OCI-LY3 (cell line): Measurements from ENCODE around the gene ELOA.

Source experiments
- H2AFZ ChIP-seq: fragments of 200-600, 300-600 bp; shearing (Covaris generic); 2 replicates; pipeline ENCODE4 v1.6.0; 2014; ENCODE audit warnings: antibody characterized with exemption, low read depth, low read length
- H3K27ac ChIP-seq: fragments of 200-600, 300-600 bp; sonication (generic); 2 replicates; pipeline ENCODE4 v1.5.1; 2014; ENCODE audit warnings: mild to moderate bottlenecking, low read length, moderate library complexity, mixed read lengths
- H3K27me3 ChIP-seq: fragments of 200-600, 300-600 bp; sonication (generic); 2 replicates; pipeline ENCODE4 v1.6.1; 2014; ENCODE audit warnings: low read depth, low read length, mixed read lengths
- H3K36me3 ChIP-seq: fragments of 200-600, 300-600 bp; sonication (generic); replicated peaks from 2 replicates; pipeline ENCODE3; 2014; ENCODE audit warnings: low read depth, low read length, mixed read lengths
- H3K4me1 ChIP-seq: fragments of 300-600, 200-600 bp; sonication (generic); 2 replicates; pipeline ENCODE4 v1.6.1; 2014; ENCODE audit warnings: low read length, mixed read lengths
- H3K4me2 ChIP-seq: fragments of 200-600, 300-600 bp; sonication (generic); 2 replicates; pipeline ENCODE4 v1.6.1; 2014; ENCODE audit warnings: low read length, mixed read lengths
- H3K4me3 ChIP-seq: fragments of 300-600, 200-600 bp; sonication (generic); 2 replicates; pipeline ENCODE4 v1.5.1; 2014; ENCODE audit warnings: antibody characterized with exemption, mild to moderate bottlenecking, low read length, moderate library complexity
- H3K79me2 ChIP-seq: fragments of 300-600, 200-600 bp; shearing (Covaris generic); 2 replicates; pipeline ENCODE4 v1.6.1; 2014; ENCODE audit warnings: mild to moderate bottlenecking, low read length, mixed read lengths
- H3K9ac ChIP-seq: fragments of 300-600, 200-600 bp; shearing (Covaris generic); 2 replicates; pipeline ENCODE4 v1.6.0; 2014; ENCODE audit warnings: mild to moderate bottlenecking, low read length, moderate library complexity
- H3K9me3 ChIP-seq: fragments of 200-600, 300-600 bp; shearing (Covaris generic); 2 replicates; pipeline ENCODE4 v1.6.1; 2014; ENCODE audit warnings: low read length, mixed read lengths; ENCODE audit not compliant: insufficient read depth
- H4K20me1 ChIP-seq: fragments of 200-600, 300-600 bp; sonication (generic); 2 replicates; pipeline ENCODE4 v1.6.1; 2016; ENCODE audit warnings: low read length, mixed read lengths; ENCODE audit not compliant: insufficient read depth
- EZH2phosphoT487 ChIP-seq: fragments of 200-600 bp; shearing (Covaris generic); IDR thresholded peaks from 2 replicates; pipeline ENCODE4 v1.6.1; 2018; ENCODE audit warnings: antibody characterized with exemption, mixed run types, low read depth
- TF ChIP-seq, protein P1 (sequence below): fragments of 200-600, 300-600 bp; sonication (generic); IDR thresholded peaks from 2 replicates; pipeline ENCODE4 v1.5.1; 2014; ENCODE audit warnings: antibody characterized with exemption, low read length, low read depth

The ELOA gene

DNA sequence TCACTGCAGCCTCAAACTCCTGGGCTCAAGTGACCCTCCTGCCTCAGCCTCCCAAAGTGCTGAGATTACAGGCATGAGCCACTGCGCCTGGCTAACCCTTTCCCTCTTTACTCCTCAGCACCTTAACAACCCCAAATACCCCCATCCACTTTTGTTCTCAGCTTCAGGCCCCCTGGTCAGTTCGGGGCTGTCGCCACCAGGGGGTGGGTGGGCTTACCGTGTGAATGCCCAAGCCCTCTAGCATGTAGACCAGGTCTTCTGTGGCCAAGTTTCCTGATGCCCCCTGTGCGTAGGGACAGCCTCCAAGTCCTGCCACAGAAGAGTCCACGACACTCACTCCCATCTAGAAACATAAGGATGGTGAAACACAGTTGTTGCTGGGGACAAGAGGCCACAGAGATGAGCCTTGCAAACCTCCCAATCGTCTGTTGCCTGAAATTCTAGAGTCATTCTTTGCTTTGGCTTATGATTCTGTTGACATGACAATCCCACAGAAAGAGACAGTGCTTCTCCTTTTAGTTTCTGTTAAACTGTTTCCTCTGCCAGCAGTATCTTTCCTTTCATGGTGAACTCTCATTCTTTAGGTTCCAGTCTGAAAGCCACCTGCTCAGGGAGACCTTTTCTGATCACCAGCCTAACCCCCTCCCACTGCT lies 61.0 kb downstream of the ELOA start:
- Histone ChIP-seq H3K27ac (no peak overlapping the region), H3K4me1 (peaks cover 8% of the 10 kb centered on the region), H3K27me3 (no peaks in the 10 kb centered on the region), H2AFZ (no peak overlapping the region), H3K4me2 (no peak overlapping the region), H3K9ac (no peak overlapping the region), H4K20me1 (no peaks in the 10 kb centered on the region), H3K9me3 (no peaks in the 10 kb centered on the region), H3K36me3 (no peaks in the 10 kb centered on the region), H3K79me2 (peaks cover 7% of the 10 kb centered on the region; the same call in 1 of the 2 replicates), H3K4me3 (no peak overlapping the region)
- no peak for TF ChIP-seq EZH2phosphoT487
- TF ChIP-seq, protein P1, sequence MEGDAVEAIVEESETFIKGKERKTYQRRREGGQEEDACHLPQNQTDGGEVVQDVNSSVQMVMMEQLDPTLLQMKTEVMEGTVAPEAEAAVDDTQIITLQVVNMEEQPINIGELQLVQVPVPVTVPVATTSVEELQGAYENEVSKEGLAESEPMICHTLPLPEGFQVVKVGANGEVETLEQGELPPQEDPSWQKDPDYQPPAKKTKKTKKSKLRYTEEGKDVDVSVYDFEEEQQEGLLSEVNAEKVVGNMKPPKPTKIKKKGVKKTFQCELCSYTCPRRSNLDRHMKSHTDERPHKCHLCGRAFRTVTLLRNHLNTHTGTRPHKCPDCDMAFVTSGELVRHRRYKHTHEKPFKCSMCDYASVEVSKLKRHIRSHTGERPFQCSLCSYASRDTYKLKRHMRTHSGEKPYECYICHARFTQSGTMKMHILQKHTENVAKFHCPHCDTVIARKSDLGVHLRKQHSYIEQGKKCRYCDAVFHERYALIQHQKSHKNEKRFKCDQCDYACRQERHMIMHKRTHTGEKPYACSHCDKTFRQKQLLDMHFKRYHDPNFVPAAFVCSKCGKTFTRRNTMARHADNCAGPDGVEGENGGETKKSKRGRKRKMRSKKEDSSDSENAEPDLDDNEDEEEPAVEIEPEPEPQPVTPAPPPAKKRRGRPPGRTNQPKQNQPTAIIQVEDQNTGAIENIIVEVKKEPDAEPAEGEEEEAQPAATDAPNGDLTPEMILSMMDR: peak; percentile 11; the same call in 1 of the 2 replicates

DNA sequence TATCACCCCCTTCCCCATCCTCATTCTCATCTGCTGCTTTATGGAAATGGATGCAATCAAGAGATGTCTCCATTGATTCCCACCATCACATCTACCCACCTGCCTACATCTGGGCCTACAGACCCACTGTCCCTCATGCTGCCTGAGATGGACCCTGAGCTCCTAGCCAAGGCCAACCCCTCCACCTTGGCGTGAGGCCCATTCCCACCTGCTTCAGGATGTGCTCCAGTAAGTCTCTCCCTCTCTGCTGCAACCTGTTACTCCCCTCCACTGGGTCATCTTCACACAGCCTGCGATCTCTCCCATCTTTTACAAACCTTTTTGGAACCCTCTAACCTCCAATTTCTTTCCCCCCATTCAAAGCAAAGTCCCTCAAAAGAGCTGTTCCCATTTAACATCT lies 61.8 kb downstream of the ELOA start:
- Histone ChIP-seq H3K9ac (no peak overlapping the region), H3K36me3 (no peaks in the 10 kb centered on the region), H3K4me3 (no peak overlapping the region), H3K79me2 (peaks cover 2% of the 10 kb centered on the region; the same call in 1 of the 2 replicates), H4K20me1 (no peaks in the 10 kb centered on the region), H3K4me1 (peaks cover 11% of the 10 kb centered on the region), H3K9me3 (no peaks in the 10 kb centered on the region), H3K4me2 (no peak overlapping the region), H3K27ac (no peak overlapping the region), H3K27me3 (no peaks in the 10 kb centered on the region), H2AFZ (no peak overlapping the region)
- TF ChIP-seq, protein P1: no peak
- no peak for TF ChIP-seq EZH2phosphoT487

DNA sequence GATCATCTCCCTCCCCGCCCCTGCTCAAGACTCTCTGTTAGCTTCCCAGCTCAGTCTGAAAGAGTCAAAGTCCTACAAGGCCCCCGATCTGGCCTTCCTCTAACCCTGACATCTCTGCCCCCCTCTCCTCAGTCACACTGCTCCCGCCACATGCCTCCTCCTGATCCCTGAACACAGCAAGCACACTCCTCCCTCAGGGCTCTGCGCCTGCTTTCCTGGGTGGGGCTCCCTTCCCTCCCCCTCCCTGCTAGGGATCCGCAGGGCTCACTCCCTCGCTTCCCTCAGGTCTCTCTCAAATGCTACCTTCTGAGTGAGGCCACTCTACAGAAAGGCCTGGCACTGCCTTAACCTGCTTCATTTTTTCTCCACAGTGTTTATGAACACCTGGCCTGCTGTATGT lies 63.0 kb downstream of the ELOA start:
- Histone ChIP-seq H3K9me3 (no peaks in the 10 kb centered on the region), H3K27me3 (no peaks in the 10 kb centered on the region), H3K79me2 (no peaks in the 10 kb centered on the region), H2AFZ (no peak overlapping the region), H3K36me3 (no peaks in the 10 kb centered on the region), H3K27ac (no peak overlapping the region), H4K20me1 (no peaks in the 10 kb centered on the region), H3K4me1 (peaks cover 22% of the 10 kb centered on the region), H3K4me3 (no peak overlapping the region), H3K4me2 (no peak overlapping the region), H3K9ac (no peak overlapping the region)
- TF ChIP-seq, protein P1: no peak
- no peak for TF ChIP-seq EZH2phosphoT487

DNA sequence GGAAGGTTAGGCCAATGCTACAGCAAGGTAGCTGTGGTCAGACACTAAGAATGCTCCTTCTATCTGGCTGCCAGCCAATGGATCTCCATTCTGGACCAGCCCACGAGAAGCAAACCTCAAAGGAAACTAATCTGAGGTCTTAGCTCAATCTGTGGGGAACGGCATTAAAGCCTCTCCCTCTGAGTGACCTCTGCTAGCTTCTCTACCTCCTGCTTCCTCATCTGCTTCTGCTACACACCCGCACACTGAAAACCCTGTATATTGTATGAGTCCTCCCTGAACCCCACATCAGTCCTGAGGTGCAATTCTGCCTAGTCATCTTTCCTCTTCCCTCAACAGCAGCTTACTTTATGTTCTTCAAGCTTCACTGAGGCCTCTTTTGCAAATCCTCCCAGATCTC lies 64.2 kb downstream of the ELOA start:
- Histone ChIP-seq H4K20me1 (no peaks in the 10 kb centered on the region), H2AFZ (no peak overlapping the region), H3K27me3 (no peaks in the 10 kb centered on the region), H3K9ac (no peak overlapping the region), H3K4me1 (peaks cover 31% of the 10 kb centered on the region), H3K36me3 (no peaks in the 10 kb centered on the region), H3K4me3 (no peak overlapping the region), H3K9me3 (no peaks in the 10 kb centered on the region), H3K4me2 (no peak overlapping the region), H3K27ac (no peak overlapping the region), H3K79me2 (no peaks in the 10 kb centered on the region)
- TF ChIP-seq, protein P1: no peak
- no peak for TF ChIP-seq EZH2phosphoT487
